K562 (cell line): ENCODE results near the gene PARD3B. TPM values are rescaled to one million over a fixed set of nuclear protein-coding genes. Genes with fewer than 3 reads are reported as not detected.

Experiments
- ATF7 ChIP-seq: fragments of 450-650 bp; IDR thresholded peaks from 2 replicates; pipeline ENCODE4 v1.7.1; 2014; ENCODE audit warnings: mild to moderate bottlenecking, moderate library complexity
- OTX1 ChIP-seq: fragments of 450-650 bp; formaldehyde crosslinking; IDR thresholded peaks from 2 replicates; pipeline ENCODE4 v1.4.0; 2022; ENCODE audit warnings: mild to moderate bottlenecking
- ZNF253 ChIP-seq: fragments of 250-450 bp; sonication (Bioruptor Pico); conservative IDR thresholded peaks from 2 replicates; pipeline ENCODE4 v1.6.1; 2021; ENCODE audit warnings: mild to moderate bottlenecking
- ZNF311 ChIP-seq: fragments of 250-450 bp; sonication (Bioruptor Pico); IDR thresholded peaks from 2 replicates; pipeline ENCODE4 v1.4.0; 2020; ENCODE audit warnings: mild to moderate bottlenecking, moderate library complexity
- polyA plus RNA-seq, 8 experiments: library from polyadenylated mRNA; depleted of rRNA in 4 of 8; stranded (reverse) in 5 of 8; unstranded in 3 of 8; fragments of >200 nt; fragmentation: Nextera tagmentation in 2 of 8; fragmentation: Illumina TruSeq in 1 of 8; extraction: Ambion mirVana in 2 of 8; extraction: Trizol in 1 of 8; gene quantifications; 2 replicates each; pipeline versions ENCODE4 v1.2.1 to v1.2.3, GENCODE V29; 2011 to 2014; ENCODE audit warnings: inconsistent platforms in 1 of 8, missing spikeins in 1 of 8
- total RNA-seq, 7 experiments: library from RNA; depleted of rRNA in 6 of 7; stranded (reverse); fragments of >200 nt in 6 of 7; fragmentation: Illumina TruSeq in 2 of 7; extraction: Trizol in 2 of 7; gene quantifications; 2 replicates each; pipeline versions ENCODE4 v1.2.1 to v1.2.3, GENCODE V29; 2011 to 2021; ENCODE audit warnings: low replicate concordance in 1 of 7
- TF ChIP-seq, protein P1 (sequence below): fragments of 200-600 bp; sonication (generic); IDR thresholded peaks from one replicate; pipeline ENCODE4 v1.6.1; 2012; ENCODE audit warnings: mild to moderate bottlenecking, low read depth, low read length, inconsistent platforms
- TF ChIP-seq, protein P2 (sequence below), 2 experiments: fragments of 450-650 bp; IDR thresholded peaks; 2 replicates each; pipeline ENCODE4 v1.6.1; 2018; ENCODE audit warnings: mild to moderate bottlenecking in 2 of 2, low read depth in 1 of 2; ENCODE audit not compliant: partially characterized antibody in 2 of 2
- TF ChIP-seq, protein P3 (sequence below): conservative IDR thresholded peaks from 2 replicates; pipeline ENCODE4 v1.6.1; 2011; ENCODE audit warnings: low read depth, mild to moderate bottlenecking, low read length; ENCODE audit not compliant: control insufficient read depth

PARD3B gene
- total and polyA plus RNA-seq, 9 of the 15 experiments (the other 6 are each of a cell fraction or from before 2014, with no cell fraction given) = 0.15 to 3.0 (median 1.1) TPM

DNA sequence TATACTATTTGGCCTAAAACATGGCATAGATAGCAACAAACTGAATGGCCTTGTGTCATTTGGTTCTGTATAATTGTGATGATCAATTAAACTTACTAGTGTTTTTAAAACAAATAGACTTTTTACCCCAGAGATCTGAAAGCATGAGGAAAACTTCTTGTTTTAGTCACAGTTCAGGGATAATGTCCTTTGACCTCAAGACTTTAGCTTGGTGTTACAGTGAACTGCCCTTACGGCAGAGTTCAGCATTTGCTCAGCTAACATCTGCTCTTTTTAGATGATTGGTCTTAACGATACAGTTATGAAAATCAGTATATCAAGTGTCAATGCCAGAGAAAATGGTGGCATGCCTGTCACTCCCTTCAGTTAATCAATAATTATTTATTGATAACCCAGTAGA is 429.2 kb downstream of the PARD3B start (continued):
- TF ChIP-seq, protein P1, sequence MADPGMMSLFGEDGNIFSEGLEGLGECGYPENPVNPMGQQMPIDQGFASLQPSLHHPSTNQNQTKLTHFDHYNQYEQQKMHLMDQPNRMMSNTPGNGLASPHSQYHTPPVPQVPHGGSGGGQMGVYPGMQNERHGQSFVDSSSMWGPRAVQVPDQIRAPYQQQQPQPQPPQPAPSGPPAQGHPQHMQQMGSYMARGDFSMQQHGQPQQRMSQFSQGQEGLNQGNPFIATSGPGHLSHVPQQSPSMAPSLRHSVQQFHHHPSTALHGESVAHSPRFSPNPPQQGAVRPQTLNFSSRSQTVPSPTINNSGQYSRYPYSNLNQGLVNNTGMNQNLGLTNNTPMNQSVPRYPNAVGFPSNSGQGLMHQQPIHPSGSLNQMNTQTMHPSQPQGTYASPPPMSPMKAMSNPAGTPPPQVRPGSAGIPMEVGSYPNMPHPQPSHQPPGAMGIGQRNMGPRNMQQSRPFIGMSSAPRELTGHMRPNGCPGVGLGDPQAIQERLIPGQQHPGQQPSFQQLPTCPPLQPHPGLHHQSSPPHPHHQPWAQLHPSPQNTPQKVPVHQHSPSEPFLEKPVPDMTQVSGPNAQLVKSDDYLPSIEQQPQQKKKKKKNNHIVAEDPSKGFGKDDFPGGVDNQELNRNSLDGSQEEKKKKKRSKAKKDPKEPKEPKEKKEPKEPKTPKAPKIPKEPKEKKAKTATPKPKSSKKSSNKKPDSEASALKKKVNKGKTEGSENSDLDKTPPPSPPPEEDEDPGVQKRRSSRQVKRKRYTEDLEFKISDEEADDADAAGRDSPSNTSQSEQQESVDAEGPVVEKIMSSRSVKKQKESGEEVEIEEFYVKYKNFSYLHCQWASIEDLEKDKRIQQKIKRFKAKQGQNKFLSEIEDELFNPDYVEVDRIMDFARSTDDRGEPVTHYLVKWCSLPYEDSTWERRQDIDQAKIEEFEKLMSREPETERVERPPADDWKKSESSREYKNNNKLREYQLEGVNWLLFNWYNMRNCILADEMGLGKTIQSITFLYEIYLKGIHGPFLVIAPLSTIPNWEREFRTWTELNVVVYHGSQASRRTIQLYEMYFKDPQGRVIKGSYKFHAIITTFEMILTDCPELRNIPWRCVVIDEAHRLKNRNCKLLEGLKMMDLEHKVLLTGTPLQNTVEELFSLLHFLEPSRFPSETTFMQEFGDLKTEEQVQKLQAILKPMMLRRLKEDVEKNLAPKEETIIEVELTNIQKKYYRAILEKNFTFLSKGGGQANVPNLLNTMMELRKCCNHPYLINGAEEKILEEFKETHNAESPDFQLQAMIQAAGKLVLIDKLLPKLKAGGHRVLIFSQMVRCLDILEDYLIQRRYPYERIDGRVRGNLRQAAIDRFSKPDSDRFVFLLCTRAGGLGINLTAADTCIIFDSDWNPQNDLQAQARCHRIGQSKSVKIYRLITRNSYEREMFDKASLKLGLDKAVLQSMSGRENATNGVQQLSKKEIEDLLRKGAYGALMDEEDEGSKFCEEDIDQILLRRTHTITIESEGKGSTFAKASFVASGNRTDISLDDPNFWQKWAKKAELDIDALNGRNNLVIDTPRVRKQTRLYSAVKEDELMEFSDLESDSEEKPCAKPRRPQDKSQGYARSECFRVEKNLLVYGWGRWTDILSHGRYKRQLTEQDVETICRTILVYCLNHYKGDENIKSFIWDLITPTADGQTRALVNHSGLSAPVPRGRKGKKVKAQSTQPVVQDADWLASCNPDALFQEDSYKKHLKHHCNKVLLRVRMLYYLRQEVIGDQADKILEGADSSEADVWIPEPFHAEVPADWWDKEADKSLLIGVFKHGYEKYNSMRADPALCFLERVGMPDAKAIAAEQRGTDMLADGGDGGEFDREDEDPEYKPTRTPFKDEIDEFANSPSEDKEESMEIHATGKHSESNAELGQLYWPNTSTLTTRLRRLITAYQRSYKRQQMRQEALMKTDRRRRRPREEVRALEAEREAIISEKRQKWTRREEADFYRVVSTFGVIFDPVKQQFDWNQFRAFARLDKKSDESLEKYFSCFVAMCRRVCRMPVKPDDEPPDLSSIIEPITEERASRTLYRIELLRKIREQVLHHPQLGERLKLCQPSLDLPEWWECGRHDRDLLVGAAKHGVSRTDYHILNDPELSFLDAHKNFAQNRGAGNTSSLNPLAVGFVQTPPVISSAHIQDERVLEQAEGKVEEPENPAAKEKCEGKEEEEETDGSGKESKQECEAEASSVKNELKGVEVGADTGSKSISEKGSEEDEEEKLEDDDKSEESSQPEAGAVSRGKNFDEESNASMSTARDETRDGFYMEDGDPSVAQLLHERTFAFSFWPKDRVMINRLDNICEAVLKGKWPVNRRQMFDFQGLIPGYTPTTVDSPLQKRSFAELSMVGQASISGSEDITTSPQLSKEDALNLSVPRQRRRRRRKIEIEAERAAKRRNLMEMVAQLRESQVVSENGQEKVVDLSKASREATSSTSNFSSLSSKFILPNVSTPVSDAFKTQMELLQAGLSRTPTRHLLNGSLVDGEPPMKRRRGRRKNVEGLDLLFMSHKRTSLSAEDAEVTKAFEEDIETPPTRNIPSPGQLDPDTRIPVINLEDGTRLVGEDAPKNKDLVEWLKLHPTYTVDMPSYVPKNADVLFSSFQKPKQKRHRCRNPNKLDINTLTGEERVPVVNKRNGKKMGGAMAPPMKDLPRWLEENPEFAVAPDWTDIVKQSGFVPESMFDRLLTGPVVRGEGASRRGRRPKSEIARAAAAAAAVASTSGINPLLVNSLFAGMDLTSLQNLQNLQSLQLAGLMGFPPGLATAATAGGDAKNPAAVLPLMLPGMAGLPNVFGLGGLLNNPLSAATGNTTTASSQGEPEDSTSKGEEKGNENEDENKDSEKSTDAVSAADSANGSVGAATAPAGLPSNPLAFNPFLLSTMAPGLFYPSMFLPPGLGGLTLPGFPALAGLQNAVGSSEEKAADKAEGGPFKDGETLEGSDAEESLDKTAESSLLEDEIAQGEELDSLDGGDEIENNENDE = no peak
- TF ChIP-seq OTX1 = no peak
- TF ChIP-seq, protein P2, sequence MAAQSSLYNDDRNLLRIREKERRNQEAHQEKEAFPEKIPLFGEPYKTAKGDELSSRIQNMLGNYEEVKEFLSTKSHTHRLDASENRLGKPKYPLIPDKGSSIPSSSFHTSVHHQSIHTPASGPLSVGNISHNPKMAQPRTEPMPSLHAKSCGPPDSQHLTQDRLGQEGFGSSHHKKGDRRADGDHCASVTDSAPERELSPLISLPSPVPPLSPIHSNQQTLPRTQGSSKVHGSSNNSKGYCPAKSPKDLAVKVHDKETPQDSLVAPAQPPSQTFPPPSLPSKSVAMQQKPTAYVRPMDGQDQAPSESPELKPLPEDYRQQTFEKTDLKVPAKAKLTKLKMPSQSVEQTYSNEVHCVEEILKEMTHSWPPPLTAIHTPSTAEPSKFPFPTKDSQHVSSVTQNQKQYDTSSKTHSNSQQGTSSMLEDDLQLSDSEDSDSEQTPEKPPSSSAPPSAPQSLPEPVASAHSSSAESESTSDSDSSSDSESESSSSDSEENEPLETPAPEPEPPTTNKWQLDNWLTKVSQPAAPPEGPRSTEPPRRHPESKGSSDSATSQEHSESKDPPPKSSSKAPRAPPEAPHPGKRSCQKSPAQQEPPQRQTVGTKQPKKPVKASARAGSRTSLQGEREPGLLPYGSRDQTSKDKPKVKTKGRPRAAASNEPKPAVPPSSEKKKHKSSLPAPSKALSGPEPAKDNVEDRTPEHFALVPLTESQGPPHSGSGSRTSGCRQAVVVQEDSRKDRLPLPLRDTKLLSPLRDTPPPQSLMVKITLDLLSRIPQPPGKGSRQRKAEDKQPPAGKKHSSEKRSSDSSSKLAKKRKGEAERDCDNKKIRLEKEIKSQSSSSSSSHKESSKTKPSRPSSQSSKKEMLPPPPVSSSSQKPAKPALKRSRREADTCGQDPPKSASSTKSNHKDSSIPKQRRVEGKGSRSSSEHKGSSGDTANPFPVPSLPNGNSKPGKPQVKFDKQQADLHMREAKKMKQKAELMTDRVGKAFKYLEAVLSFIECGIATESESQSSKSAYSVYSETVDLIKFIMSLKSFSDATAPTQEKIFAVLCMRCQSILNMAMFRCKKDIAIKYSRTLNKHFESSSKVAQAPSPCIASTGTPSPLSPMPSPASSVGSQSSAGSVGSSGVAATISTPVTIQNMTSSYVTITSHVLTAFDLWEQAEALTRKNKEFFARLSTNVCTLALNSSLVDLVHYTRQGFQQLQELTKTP (IDR thresholded peaks at IDR 0.05; ENCODE audit: low read depth in 1 of 2, partially characterized antibody in 2 of 2) = no peak
- TF ChIP-seq, protein P3, sequence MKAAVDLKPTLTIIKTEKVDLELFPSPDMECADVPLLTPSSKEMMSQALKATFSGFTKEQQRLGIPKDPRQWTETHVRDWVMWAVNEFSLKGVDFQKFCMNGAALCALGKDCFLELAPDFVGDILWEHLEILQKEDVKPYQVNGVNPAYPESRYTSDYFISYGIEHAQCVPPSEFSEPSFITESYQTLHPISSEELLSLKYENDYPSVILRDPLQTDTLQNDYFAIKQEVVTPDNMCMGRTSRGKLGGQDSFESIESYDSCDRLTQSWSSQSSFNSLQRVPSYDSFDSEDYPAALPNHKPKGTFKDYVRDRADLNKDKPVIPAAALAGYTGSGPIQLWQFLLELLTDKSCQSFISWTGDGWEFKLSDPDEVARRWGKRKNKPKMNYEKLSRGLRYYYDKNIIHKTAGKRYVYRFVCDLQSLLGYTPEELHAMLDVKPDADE = no peak
- TF ChIP-seq ZNF253 (CRISPR knock-in tag) = no peak
- TF ChIP-seq ZNF311 (CRISPR knock-in tag) = no peak
- TF ChIP-seq ATF7 = no peak
